ENCODE results near the gene DMD. TPM values are rescaled to one million over a fixed set of nuclear protein-coding genes. Genes with fewer than 3 reads are reported as not detected.

The DMD gene
- total RNA-seq, 1 donor from 2014 or later: 22.2 TPM

DNA sequence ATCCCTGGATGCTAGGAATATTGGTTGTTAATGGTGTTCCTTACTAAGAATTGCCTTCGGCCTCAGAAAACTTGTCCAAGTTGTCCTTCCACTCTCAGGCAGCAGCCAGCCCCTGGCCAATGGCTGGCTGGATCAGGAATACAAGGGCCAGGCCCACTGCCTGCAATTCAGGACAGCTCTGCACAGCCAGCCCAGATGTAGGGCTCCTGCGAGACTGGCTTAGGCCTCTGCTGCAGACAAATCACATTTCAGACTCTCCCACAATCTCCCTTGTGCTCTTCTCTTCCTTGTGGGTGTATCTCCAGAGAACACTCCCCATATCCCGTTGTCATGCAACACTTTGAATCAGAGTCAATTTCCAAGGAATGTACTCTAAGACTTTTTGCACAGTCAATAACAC, 1391.9 kb downstream of the DMD start:
- FAIRE-seq (no peak), DNase-seq (ENCODE audit: low read depth) (no peak)
- no peak overlapping the region for H3K4me2 ChIP-seq (ENCODE audit: low read length)
- Mint-ChIP-seq H3K36me3 (ENCODE audit: low read depth, unreplicated experiment) (no peaks in the 10 kb centered on the region), H3K9me3 (ENCODE audit: unreplicated experiment) (no peaks in the 10 kb centered on the region), H3K4me1 (ENCODE audit: low read depth, unreplicated experiment) (peaks cover 10% of the 10 kb centered on the region), H3K4me3 (ENCODE audit: unreplicated experiment) (no peak overlapping the region), H3K27ac (ENCODE audit: unreplicated experiment) (no peak overlapping the region), H3K27me3 (ENCODE audit: low read depth, unreplicated experiment) (no peaks in the 10 kb centered on the region)
- no peak overlapping the region for H3K9ac ChIP-seq (ENCODE audit: low read length)
- H3K9me3 ChIP-seq (ENCODE audit: insufficient read depth, low read depth, low read length): no peaks in the 10 kb centered on the region
- no peaks in the 10 kb centered on the region for H4K20me1 ChIP-seq (ENCODE audit: insufficient read depth, low read length)
- H3K36me3 ChIP-seq (ENCODE audit: insufficient read depth, low read length): no peaks in the 10 kb centered on the region
- no peak overlapping the region for H3K27ac ChIP-seq (ENCODE audit: low read depth, low read length)
- no peaks in the 10 kb centered on the region for H3K79me2 ChIP-seq (ENCODE audit: insufficient read depth, low read length)
- H3K27me3 ChIP-seq (ENCODE audit: insufficient read depth, low read length): no peaks in the 10 kb centered on the region
- no peaks in the 10 kb centered on the region for H3K4me1 ChIP-seq (ENCODE audit: insufficient read depth, low read length)
- H2AFZ ChIP-seq (ENCODE audit: low read depth, low read length): no peak overlapping the region
- H3K4me3 ChIP-seq (ENCODE audit: insufficient read depth, low read depth, low read length): no peak overlapping the region
- TF ChIP-seq, protein P1, sequence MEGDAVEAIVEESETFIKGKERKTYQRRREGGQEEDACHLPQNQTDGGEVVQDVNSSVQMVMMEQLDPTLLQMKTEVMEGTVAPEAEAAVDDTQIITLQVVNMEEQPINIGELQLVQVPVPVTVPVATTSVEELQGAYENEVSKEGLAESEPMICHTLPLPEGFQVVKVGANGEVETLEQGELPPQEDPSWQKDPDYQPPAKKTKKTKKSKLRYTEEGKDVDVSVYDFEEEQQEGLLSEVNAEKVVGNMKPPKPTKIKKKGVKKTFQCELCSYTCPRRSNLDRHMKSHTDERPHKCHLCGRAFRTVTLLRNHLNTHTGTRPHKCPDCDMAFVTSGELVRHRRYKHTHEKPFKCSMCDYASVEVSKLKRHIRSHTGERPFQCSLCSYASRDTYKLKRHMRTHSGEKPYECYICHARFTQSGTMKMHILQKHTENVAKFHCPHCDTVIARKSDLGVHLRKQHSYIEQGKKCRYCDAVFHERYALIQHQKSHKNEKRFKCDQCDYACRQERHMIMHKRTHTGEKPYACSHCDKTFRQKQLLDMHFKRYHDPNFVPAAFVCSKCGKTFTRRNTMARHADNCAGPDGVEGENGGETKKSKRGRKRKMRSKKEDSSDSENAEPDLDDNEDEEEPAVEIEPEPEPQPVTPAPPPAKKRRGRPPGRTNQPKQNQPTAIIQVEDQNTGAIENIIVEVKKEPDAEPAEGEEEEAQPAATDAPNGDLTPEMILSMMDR (IDR thresholded peaks at IDR 0.05; ENCODE audit: insufficient read depth, low read depth, low read length): no peak
- TF ChIP-seq EZH2 (IDR thresholded peaks at IDR 0.05; ENCODE audit: insufficient read depth, low read length): no peak

DNA sequence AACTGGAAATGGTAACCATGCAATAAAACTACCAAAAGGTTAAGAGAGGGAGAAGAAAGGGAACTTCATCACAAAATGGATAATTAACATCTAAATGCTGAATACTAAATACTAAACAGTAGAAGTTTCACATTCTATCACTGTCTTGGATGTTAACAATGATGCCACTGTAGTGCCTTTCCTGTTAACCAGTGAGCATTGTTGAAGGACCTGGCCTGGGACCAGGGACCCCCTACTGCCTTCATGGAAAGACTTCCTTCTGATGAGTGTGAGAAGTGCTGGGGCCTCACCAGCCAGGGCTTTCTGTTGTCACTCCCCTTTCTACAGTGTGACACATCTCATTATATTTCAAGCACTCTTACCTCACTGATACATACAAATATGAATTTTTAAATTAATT, 1400.2 kb downstream of the DMD start:
- Histone ChIP-seq H3K4me3 (ENCODE audit: insufficient read depth, low read depth, low read length) (no peak overlapping the region), H3K27me3 (ENCODE audit: insufficient read depth, low read length) (no peaks in the 10 kb centered on the region), H3K79me2 (ENCODE audit: insufficient read depth, low read length) (no peaks in the 10 kb centered on the region), H3K36me3 (ENCODE audit: insufficient read depth, low read length) (no peaks in the 10 kb centered on the region), H3K4me1 (ENCODE audit: insufficient read depth, low read length) (no peaks in the 10 kb centered on the region), H3K9ac (ENCODE audit: low read length) (no peak overlapping the region), H3K4me2 (ENCODE audit: low read length) (no peak overlapping the region), H2AFZ (ENCODE audit: low read depth, low read length) (no peak overlapping the region), H4K20me1 (ENCODE audit: insufficient read depth, low read length) (no peaks in the 10 kb centered on the region), H3K9me3 (ENCODE audit: insufficient read depth, low read depth, low read length) (no peaks in the 10 kb centered on the region), H3K27ac (ENCODE audit: low read depth, low read length) (no peak overlapping the region)
- DNase-seq (ENCODE audit: low read depth): no peak
- H3K27me3 Mint-ChIP-seq (ENCODE audit: low read depth, unreplicated experiment): no peaks in the 10 kb centered on the region
- no peak overlapping the region for H3K27ac Mint-ChIP-seq (ENCODE audit: unreplicated experiment)
- no peaks in the 10 kb centered on the region for H3K4me1 Mint-ChIP-seq (ENCODE audit: low read depth, unreplicated experiment)
- TF ChIP-seq, protein P1 (IDR thresholded peaks at IDR 0.05; ENCODE audit: insufficient read depth, low read depth, low read length): no peak
- TF ChIP-seq EZH2 (IDR thresholded peaks at IDR 0.05; ENCODE audit: insufficient read depth, low read length): no peak
- no peak for FAIRE-seq
- no peak overlapping the region for H3K4me3 Mint-ChIP-seq (ENCODE audit: unreplicated experiment)
- no peaks in the 10 kb centered on the region for H3K36me3 Mint-ChIP-seq (ENCODE audit: low read depth, unreplicated experiment)
- no peaks in the 10 kb centered on the region for H3K9me3 Mint-ChIP-seq (ENCODE audit: unreplicated experiment)

DNA sequence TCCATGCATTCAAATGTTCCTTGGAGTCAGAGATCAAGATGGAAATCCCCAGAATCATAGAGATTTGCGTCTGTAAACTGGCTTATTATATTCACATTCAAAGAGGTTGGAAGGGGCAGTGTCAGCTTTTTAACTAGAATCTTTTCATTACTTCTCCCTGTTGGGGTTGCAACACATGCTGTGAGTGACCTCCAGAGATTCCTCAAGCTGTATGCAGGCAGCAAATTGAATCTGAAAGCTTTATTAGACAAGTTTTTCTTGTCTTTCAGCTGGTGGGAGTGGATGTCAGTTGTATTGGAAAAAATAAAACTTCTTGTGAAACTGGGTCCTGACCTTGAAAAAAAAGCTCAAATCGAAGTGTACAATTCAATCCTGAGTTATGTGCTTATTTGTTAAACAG, 1403.0 kb downstream of the DMD start:
- Histone ChIP-seq H3K27ac (ENCODE audit: low read depth, low read length) (no peak overlapping the region), H4K20me1 (ENCODE audit: insufficient read depth, low read length) (no peaks in the 10 kb centered on the region), H2AFZ (ENCODE audit: low read depth, low read length) (no peak overlapping the region), H3K9ac (ENCODE audit: low read length) (no peak overlapping the region), H3K4me2 (ENCODE audit: low read length) (no peak overlapping the region), H3K79me2 (ENCODE audit: insufficient read depth, low read length) (no peaks in the 10 kb centered on the region), H3K36me3 (ENCODE audit: insufficient read depth, low read length) (no peaks in the 10 kb centered on the region), H3K4me3 (ENCODE audit: insufficient read depth, low read depth, low read length) (no peak overlapping the region), H3K4me1 (ENCODE audit: insufficient read depth, low read length) (no peaks in the 10 kb centered on the region), H3K27me3 (ENCODE audit: insufficient read depth, low read length) (no peaks in the 10 kb centered on the region), H3K9me3 (ENCODE audit: insufficient read depth, low read depth, low read length) (no peaks in the 10 kb centered on the region)
- Mint-ChIP-seq H3K9me3 (ENCODE audit: unreplicated experiment) (no peaks in the 10 kb centered on the region), H3K27me3 (ENCODE audit: low read depth, unreplicated experiment) (no peaks in the 10 kb centered on the region), H3K36me3 (ENCODE audit: low read depth, unreplicated experiment) (no peaks in the 10 kb centered on the region), H3K27ac (ENCODE audit: unreplicated experiment) (no peak overlapping the region), H3K4me1 (ENCODE audit: low read depth, unreplicated experiment) (no peaks in the 10 kb centered on the region), H3K4me3 (ENCODE audit: unreplicated experiment) (no peak overlapping the region)
- DNase-seq (ENCODE audit: low read depth) (no peak), FAIRE-seq (no peak)
- no peak for TF ChIP-seq EZH2 (IDR thresholded peaks at IDR 0.05; ENCODE audit: insufficient read depth, low read length)
- TF ChIP-seq, protein P1 (IDR thresholded peaks at IDR 0.05; ENCODE audit: insufficient read depth, low read depth, low read length): no peak

Data from astrocyte (in vitro differentiated cells and primary cell).